ENCODE results near the gene STIL. TPM values are rescaled to one million over a fixed set of nuclear protein-coding genes. Genes with fewer than 3 reads are reported as not detected.

The STIL gene
- total RNA-seq, 2 donors from 2014 or later: 39.3 to 48.0 TPM

DNA sequence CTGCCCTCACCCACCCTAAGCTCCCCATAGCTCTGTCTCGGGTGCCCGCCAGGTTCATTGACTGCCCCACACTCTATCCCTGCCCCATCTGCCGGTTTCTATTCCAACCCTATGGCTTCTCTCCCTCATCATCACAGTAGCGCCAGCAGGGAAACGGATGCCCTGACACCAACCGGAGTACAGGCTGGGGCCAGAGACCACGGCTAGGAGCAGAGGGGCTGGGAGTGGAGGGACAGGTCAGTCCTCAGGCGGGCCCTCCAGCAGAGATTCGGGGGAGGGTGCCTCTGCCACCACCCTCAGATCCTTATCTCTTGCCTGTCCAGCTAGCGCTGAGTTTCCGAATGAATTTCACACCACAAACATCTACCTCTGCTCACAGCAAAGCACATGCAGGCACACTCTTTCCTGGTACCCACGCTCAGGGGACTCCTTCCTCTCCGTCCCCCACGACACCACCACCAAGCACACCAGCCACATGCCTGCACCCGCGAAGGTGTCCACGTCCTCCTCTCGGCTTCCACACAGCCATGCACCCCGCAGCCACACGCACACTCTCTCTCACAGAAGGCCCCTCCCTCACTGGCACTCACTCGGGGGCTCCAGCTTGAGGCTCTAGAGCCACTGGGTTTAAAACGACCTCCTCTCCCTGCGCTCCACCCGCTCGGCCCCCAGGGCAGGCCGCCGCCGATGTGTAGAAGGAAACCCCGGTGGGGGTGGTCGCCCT lies 89.1 kb downstream of the STIL start:
- no peaks in the 10 kb centered on the region for H3K36me3 ChIP-seq (ENCODE audit: control insufficient read depth, insufficient read depth, low read length)
- peaks cover 12% of the 10 kb centered on the region for H3K4me1 Mint-ChIP-seq
- H3K4me3 Mint-ChIP-seq: no peak overlapping the region
- H3K4me1 ChIP-seq (ENCODE audit: control insufficient read depth, insufficient read depth, low read length): no peaks in the 10 kb centered on the region
- WGBS, 2 experiments (ENCODE audit: insufficient coverage in 1 of 2, insufficient read length in 1 of 2): 2 to 4% methylated on average over 10 to 30 of the region's 30 CpGs
- H3K27me3 Mint-ChIP-seq (ENCODE audit: insufficient read depth): peaks cover 43% of the 10 kb centered on the region
- no peak overlapping the region for H3K27ac ChIP-seq (ENCODE audit: low read depth, low read length)
- H3K36me3 Mint-ChIP-seq (ENCODE audit: low read depth): no peaks in the 10 kb centered on the region
- DNase-seq: peak; percentile 74
- H3K27ac Mint-ChIP-seq: no peak overlapping the region
- H3K4me3 ChIP-seq (ENCODE audit: low read length): no peak overlapping the region
- no peaks in the 10 kb centered on the region for H3K9me3 Mint-ChIP-seq
- TF ChIP-seq, protein P1, sequence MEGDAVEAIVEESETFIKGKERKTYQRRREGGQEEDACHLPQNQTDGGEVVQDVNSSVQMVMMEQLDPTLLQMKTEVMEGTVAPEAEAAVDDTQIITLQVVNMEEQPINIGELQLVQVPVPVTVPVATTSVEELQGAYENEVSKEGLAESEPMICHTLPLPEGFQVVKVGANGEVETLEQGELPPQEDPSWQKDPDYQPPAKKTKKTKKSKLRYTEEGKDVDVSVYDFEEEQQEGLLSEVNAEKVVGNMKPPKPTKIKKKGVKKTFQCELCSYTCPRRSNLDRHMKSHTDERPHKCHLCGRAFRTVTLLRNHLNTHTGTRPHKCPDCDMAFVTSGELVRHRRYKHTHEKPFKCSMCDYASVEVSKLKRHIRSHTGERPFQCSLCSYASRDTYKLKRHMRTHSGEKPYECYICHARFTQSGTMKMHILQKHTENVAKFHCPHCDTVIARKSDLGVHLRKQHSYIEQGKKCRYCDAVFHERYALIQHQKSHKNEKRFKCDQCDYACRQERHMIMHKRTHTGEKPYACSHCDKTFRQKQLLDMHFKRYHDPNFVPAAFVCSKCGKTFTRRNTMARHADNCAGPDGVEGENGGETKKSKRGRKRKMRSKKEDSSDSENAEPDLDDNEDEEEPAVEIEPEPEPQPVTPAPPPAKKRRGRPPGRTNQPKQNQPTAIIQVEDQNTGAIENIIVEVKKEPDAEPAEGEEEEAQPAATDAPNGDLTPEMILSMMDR (conservative IDR thresholded peaks at IDR 0.05): no peak
- H3K9ac ChIP-seq (ENCODE audit: extremely low read depth, low read length, poor library complexity, severe bottlenecking): no peak overlapping the region
- no peaks in the 10 kb centered on the region for H3K9me3 ChIP-seq (ENCODE audit: control insufficient read depth, low read length)
- H3K27me3 ChIP-seq (ENCODE audit: control insufficient read depth, insufficient read depth, low read length, poor library complexity, severe bottlenecking): peaks cover 99% of the 10 kb centered on the region

DNA sequence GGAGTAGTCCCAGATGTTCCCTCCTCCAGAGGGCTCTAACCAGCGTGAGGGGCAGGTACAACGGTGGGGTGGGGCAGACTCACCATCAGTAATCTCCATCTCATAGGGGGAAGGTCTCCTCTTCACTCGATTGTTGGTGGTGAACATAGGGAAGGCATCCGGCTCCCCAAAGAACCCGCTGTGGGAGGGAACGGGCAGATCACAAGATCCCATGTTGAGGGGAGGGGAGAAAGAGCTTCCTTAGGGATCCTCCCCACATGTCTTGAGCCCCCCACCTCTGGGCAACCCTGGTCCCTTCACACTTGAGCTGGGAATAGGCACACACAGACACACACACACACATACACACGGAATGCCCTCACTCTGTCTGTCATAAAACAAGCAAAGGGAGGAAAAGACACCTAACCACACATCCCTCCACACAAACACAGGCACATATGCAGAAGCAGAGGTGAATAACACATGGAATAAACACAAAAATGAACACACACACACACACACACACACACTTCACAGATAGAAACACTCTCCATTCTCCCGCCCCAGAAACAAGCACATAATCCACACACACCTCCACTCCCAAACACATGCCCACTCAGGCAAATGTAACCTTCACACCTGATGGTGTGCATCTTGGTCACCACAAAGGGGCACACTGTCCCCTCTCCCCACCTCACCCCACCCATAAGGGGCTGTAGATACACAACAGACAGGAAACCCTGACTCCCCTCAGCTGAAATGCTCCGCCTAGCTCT lies 89.8 kb downstream of the STIL start:
- 8 to 22% methylated on average over 2 to 8 of the region's 9 CpGs for WGBS, 2 experiments (ENCODE audit: insufficient coverage in 1 of 2, insufficient read length in 1 of 2)
- Histone ChIP-seq H3K9me3 (ENCODE audit: control insufficient read depth, low read length) (no peaks in the 10 kb centered on the region), H3K4me1 (ENCODE audit: control insufficient read depth, insufficient read depth, low read length) (no peaks in the 10 kb centered on the region), H3K27ac (ENCODE audit: low read depth, low read length) (no peak overlapping the region), H3K27me3 (ENCODE audit: control insufficient read depth, insufficient read depth, low read length, poor library complexity, severe bottlenecking) (peaks cover 93% of the 10 kb centered on the region), H3K36me3 (ENCODE audit: control insufficient read depth, insufficient read depth, low read length) (no peaks in the 10 kb centered on the region), H3K4me3 (ENCODE audit: low read length) (no peak overlapping the region), H3K9ac (ENCODE audit: extremely low read depth, low read length, poor library complexity, severe bottlenecking) (no peak overlapping the region)
- no peak overlapping the region for H3K27ac Mint-ChIP-seq
- DNase-seq: peak; percentile 52
- H3K36me3 Mint-ChIP-seq (ENCODE audit: low read depth): no peaks in the 10 kb centered on the region
- H3K27me3 Mint-ChIP-seq (ENCODE audit: insufficient read depth): peaks cover 41% of the 10 kb centered on the region
- H3K4me3 Mint-ChIP-seq: no peak overlapping the region
- TF ChIP-seq, protein P1 (conservative IDR thresholded peaks at IDR 0.05): no peak
- no peaks in the 10 kb centered on the region for H3K9me3 Mint-ChIP-seq
- peaks cover 6% of the 10 kb centered on the region for H3K4me1 Mint-ChIP-seq

DNA sequence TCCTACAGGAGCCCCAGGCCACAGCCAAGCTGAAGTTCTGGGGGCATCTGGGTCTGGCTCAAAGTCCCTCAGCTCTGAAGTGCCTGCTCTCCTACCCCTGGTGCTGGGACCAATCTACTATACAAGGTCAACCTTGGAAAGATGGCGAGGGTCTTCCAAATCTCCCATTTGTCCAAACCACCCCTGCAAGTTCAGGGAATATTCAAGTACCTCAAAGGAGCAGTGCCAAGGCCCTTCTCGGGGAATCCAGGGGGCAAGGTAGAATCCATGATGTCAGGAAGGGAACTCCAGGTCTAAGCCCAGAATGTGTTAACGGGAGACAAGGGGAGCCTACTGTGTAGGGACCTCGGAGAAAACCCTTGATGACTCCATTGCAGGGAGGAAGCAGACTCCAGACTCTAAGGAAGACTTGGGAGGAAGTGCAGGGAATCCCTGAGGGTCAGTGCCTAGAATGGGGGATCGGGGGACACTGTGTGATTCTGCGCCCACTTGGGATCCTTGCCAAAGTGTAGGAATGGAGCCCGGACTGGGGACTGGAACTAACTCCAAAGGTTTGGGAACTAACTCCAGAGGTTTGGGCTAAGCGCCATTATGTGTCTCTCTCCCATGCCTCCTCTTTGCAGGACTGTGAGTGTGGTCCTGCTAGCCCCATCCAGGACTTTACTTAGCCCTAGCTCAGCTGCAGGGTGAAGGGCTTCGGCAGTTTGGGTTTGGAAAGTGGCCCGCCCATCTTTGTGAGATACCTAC lies 90.6 kb downstream of the STIL start:
- H3K27me3 ChIP-seq (ENCODE audit: control insufficient read depth, insufficient read depth, low read length, poor library complexity, severe bottlenecking): peaks cover 93% of the 10 kb centered on the region
- TF ChIP-seq, protein P1 (conservative IDR thresholded peaks at IDR 0.05): no peak
- Mint-ChIP-seq H3K9me3 (no peaks in the 10 kb centered on the region), H3K4me1 (peaks cover 5% of the 10 kb centered on the region), H3K36me3 (ENCODE audit: low read depth) (no peaks in the 10 kb centered on the region), H3K27ac (no peak overlapping the region), H3K4me3 (no peak overlapping the region), H3K27me3 (ENCODE audit: insufficient read depth) (peaks cover 41% of the 10 kb centered on the region)
- H3K27ac ChIP-seq (ENCODE audit: low read depth, low read length): no peak overlapping the region
- H3K4me3 ChIP-seq (ENCODE audit: low read length): no peak overlapping the region
- no peak overlapping the region for H3K9ac ChIP-seq (ENCODE audit: extremely low read depth, low read length, poor library complexity, severe bottlenecking)
- no peaks in the 10 kb centered on the region for H3K4me1 ChIP-seq (ENCODE audit: control insufficient read depth, insufficient read depth, low read length)
- H3K36me3 ChIP-seq (ENCODE audit: control insufficient read depth, insufficient read depth, low read length): no peaks in the 10 kb centered on the region
- WGBS, 2 experiments (ENCODE audit: insufficient coverage in 1 of 2, insufficient read length in 1 of 2): 54 to 55% methylated on average over 7 to 10 of the region's 10 CpGs
- no peaks in the 10 kb centered on the region for H3K9me3 ChIP-seq (ENCODE audit: control insufficient read depth, low read length)
- peak; percentile 49 for DNase-seq

Measured in endodermal cell (in vitro differentiated cells).